ENCODE measurements around the gene NAPB. TPM values are rescaled to one million over a fixed set of nuclear protein-coding genes. Genes with fewer than 3 reads are reported as not detected.

The NAPB gene
- total RNA-seq, 4 donors from 2014 or later, result 9.0 to 23.6 (median 16.9) TPM

DNA sequence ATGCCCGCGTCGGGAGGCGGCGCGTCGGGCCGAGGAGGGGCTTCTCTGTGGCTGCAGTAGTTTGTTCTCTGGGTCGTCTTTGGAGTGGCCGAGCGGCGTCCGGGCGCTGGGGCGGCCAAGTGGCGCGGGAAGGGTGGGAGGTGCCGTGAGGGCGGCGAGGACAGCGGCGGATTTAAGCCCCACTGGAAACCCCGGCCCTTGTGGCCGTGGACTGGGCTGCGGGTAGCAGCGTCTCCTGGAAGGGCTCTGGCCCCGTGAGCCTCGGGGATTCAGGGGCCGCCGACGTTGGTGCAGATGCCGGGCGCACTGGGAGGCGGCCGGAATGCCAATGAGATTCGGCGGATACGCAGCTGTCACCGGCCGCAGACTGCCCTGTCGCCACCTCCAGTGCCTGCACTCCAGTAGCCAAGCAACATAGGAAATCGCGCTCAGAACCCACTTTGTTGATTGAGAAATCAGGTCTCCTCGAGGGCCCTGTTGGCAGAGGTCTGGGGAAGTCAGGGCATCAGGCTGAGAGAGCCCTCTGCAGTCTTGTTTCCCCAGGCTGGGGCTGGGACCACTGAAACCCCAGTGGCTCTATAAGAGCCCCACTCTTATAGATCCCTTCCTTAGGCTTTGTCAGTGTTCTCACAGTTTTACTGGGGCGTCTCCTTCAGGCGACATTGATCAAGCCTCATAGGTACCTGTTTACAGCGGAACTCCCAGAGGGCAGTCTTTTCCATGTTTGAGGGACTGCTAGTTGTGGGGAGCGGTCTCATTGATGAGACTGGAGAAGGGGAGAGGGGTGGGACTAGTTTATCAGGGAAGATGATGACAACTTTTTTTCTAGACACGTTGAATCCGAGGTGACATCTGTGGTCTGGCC lies 58.7 kb downstream of the NAPB start:
- Histone ChIP-seq H3K27ac (peak overlapping the region; percentile 80 to 90), H3K9me3 (no peaks in the 10 kb centered on the region), H3K4me3 (peak overlapping the region; percentile 64 to 75), H3K4me1 (peaks cover 0 to 13% of the 10 kb centered on the region in 2 donors), H3K27me3 (no peaks in the 10 kb centered on the region), H3K36me3 (no peaks in the 10 kb centered on the region)
- TF ChIP-seq, protein P1, sequence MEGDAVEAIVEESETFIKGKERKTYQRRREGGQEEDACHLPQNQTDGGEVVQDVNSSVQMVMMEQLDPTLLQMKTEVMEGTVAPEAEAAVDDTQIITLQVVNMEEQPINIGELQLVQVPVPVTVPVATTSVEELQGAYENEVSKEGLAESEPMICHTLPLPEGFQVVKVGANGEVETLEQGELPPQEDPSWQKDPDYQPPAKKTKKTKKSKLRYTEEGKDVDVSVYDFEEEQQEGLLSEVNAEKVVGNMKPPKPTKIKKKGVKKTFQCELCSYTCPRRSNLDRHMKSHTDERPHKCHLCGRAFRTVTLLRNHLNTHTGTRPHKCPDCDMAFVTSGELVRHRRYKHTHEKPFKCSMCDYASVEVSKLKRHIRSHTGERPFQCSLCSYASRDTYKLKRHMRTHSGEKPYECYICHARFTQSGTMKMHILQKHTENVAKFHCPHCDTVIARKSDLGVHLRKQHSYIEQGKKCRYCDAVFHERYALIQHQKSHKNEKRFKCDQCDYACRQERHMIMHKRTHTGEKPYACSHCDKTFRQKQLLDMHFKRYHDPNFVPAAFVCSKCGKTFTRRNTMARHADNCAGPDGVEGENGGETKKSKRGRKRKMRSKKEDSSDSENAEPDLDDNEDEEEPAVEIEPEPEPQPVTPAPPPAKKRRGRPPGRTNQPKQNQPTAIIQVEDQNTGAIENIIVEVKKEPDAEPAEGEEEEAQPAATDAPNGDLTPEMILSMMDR (IDR thresholded peaks at IDR 0.05), result no peak
- no peak for TF ChIP-seq POLR2A (IDR thresholded peaks at IDR 0.05)
- peak in 1 of 2 donors; percentile 38 for DNase-seq
- intact Hi-C loops (cut with DNase I; ENCODE audit: low total_unique reads), result no loop called here

DNA sequence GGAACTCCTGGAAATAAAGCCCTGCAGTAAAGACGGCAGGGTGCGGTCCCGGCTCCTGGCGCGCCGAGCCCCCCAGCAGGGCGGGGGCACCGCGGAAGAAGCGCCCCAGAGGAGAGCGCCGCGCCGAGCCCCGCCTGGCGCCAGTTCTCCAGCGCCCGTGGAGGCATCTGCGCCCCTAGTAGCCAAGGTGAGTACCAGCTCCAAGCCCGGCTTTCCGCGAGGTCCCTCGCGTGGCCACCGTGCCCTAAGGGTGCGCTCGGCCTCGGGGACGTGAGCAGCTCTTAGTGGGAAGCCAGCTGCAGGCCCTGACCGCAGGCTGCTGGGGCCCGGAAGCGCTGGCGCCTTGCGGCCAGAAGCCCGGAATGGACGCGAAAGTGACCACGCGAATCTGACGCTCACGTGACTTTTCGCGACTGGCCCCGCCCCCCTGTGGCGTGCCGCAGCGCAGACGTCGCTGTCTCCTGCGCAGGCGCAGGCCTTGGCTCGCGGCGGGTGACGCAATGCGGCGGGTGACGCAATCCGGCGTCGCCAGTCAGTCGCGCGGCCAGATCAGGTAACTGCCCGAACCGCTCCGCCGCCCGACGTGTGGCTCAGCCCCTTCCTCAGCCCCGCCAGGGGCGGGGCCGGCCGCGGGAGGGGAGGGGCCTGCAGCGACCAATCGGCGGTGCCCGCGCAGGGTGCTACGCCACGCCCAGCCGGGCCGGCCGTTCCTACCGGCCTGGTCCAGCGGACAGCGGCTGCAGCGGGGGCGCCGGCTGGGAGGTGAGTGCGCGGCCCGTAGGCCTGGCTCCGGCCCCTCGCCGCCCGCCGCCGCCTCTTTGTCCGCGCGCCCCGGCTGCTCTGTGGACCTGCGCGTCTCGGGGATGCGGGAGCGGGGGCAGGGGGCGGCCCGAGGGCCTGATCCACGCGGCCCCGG lies 59.6 kb downstream of the NAPB start, which contains the start of gene GZF1:
TSS of gene GZF1 (plus strand) at position 707 of the 916 bp plus-strand sequence. CDS start 2,202 bp downstream, outside the sequence.
- Histone ChIP-seq H3K27ac (peak within 1 kb of the TSS; percentile 93 to 97), H3K36me3 (no peaks in the 10 kb centered on the region), H3K4me3 (peak within 1 kb of the TSS; percentile 65 to 75), H3K27me3 (no peaks in the 10 kb centered on the region), H3K4me1 (peaks cover 0 to 13% of the 10 kb centered on the region in 2 donors), H3K9me3 (no peaks in the 10 kb centered on the region)
- peak; percentile 97 to 100 for DNase-seq
- intact Hi-C loops (cut with DNase I; ENCODE audit: low total_unique reads), result no loop called here
- peak; percentile 95 to 98 for TF ChIP-seq POLR2A (IDR thresholded peaks at IDR 0.05)
- TF ChIP-seq, protein P1 (IDR thresholded peaks at IDR 0.05), result peak in 3 of 4 experiments; percentile 8 to 56 (median 40)

DNA sequence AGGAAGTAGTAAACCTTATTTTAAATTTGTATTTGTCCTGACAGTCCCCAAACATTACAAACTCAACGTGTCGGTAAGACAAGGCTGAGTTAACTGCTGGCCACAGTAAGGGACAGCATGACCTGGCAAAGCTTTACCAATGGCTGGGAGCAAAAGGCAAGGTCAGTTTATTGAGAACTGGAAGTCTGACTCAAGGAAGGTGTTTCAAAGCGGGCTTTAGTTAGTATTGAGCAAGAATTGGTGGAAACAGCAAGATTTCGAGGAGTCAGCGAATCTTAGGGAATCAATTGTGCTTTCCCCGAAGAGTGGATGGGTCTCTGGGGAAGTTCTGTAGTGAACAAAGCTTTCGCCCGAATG lies 60.2 kb downstream of the NAPB start:
- Histone ChIP-seq H3K4me1 (peaks cover 0 to 12% of the 10 kb centered on the region in 2 donors), H3K27me3 (no peaks in the 10 kb centered on the region), H3K27ac (peak overlapping the region; percentile 93 to 97), H3K9me3 (no peaks in the 10 kb centered on the region), H3K36me3 (no peaks in the 10 kb centered on the region), H3K4me3 (peak overlapping the region; percentile 65 to 66)
- DNase-seq, result peak in 1 of 2 donors; percentile 36
- intact Hi-C loops (cut with DNase I; ENCODE audit: low total_unique reads), result no loop called here
- TF ChIP-seq POLR2A (IDR thresholded peaks at IDR 0.05), result no peak
- TF ChIP-seq, protein P1 (IDR thresholded peaks at IDR 0.05), result no peak

DNA sequence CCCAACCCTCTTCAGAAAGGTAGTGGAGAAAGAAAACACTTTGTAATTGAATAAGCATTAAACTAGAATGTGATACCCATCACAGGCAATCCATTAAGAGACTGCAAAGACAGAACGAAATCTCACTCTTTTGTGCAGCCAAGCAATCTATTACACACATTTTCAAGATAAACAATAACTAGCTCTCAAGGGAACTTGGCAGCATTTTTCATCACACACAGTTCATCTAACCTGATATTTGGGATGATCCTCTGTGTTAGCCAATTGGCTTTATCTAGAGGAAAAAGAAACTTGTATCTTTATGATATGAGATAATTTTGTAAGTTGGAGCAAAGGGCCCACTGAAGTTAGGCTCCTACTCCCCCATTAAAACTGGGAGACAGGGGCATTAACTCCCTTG lies 60.8 kb downstream of the NAPB start:
- Histone ChIP-seq H3K36me3 (no peaks in the 10 kb centered on the region), H3K27me3 (no peaks in the 10 kb centered on the region), H3K9me3 (no peaks in the 10 kb centered on the region), H3K4me3 (no peak overlapping the region), H3K27ac (peak overlapping the region; percentile 93 to 97), H3K4me1 (peaks cover 0 to 7% of the 10 kb centered on the region in 2 donors)
- TF ChIP-seq POLR2A (IDR thresholded peaks at IDR 0.05), result no peak
- TF ChIP-seq, protein P1 (IDR thresholded peaks at IDR 0.05), result no peak
- intact Hi-C loops (cut with DNase I; ENCODE audit: low total_unique reads), result no loop called here
- no peak for DNase-seq

Measured in uterus (tissue), 4 donors.